Fibroblast of mammary gland (primary cell): ENCODE results near the gene TFAM.
"Not testable (repeated sequence)": the region's sequence is repeated elsewhere in the genome, so short reads cannot be mapped to it uniquely, and the experiment has no call there.

Experiments
- DNase-seq: peaks from one replicate; pipeline ENCODE4 v3.0.0-alpha.2; 2010; ENCODE audit warnings: low read depth
- H3K4me3 ChIP-seq: 2 replicates; pipeline ENCODE4 v1.5.1; 2011; ENCODE audit warnings: low read depth, mild to moderate bottlenecking, low read length, moderate library complexity; ENCODE audit not compliant: control insufficient read depth
- TF ChIP-seq, protein P1 (sequence below): conservative IDR thresholded peaks from 2 replicates; pipeline ENCODE4 v1.5.1; 2011; ENCODE audit warnings: low read depth, low read length, inconsistent platforms; ENCODE audit not compliant: control insufficient read depth, insufficient read depth

The TFAM gene

DNA sequence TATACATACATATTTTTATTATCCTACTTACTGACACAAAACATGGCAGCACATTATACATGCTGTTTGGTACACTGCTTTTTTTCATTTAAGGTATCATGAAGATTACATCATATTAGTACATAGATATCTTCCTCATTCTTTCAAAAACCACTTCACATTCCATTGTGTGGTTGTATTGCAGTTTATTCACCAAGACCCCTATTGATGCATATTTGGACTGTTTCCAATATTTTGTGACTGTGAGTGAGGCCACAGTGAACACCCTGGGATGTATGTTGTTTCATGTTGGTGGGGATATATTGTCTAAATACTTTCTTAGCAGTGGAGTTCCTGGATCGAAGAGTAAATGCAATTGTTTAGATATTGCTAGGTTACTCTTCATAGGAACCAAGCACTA, 39.0 kb downstream of the TFAM start:
- TF ChIP-seq, protein P1, sequence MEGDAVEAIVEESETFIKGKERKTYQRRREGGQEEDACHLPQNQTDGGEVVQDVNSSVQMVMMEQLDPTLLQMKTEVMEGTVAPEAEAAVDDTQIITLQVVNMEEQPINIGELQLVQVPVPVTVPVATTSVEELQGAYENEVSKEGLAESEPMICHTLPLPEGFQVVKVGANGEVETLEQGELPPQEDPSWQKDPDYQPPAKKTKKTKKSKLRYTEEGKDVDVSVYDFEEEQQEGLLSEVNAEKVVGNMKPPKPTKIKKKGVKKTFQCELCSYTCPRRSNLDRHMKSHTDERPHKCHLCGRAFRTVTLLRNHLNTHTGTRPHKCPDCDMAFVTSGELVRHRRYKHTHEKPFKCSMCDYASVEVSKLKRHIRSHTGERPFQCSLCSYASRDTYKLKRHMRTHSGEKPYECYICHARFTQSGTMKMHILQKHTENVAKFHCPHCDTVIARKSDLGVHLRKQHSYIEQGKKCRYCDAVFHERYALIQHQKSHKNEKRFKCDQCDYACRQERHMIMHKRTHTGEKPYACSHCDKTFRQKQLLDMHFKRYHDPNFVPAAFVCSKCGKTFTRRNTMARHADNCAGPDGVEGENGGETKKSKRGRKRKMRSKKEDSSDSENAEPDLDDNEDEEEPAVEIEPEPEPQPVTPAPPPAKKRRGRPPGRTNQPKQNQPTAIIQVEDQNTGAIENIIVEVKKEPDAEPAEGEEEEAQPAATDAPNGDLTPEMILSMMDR: no peak
- DNase-seq: no peak
- H3K4me3 ChIP-seq: no peak overlapping the region

DNA sequence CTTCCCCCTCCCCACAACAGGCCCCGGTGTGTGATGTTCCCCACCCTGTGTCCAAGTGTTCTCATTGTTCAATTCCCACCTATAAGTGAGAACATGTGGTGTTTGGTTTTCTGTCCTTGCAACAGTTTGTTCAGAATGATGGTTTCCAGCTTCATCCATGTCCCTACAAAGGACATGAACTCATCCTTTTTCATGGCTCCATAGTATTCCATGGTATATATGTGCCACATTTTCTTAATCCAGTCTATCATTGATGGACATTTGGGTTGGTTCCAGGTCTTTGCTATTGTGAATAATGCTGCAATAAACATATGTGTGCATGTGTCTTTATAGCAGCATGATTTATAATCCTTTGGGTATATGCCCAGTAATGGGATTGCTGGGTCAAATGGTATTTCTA, 43.2 kb downstream of the TFAM start:
- H3K4me3 ChIP-seq, DNase-seq: not testable (repeated sequence)

GRCh38 chr10:58431903-58432302, 46.7 kb downstream of the TFAM start:
- DNase-seq: peak; percentile 21
- no peak overlapping the region for H3K4me3 ChIP-seq
- TF ChIP-seq, protein P1: no peak

GRCh38 chr10:58433066-58433465, 47.9 kb downstream of the TFAM start:
- TF ChIP-seq, protein P1: no peak
- no peak overlapping the region for H3K4me3 ChIP-seq
- DNase-seq: no peak

- H3K4me3 ChIP-seq: no peak overlapping the region
- TF ChIP-seq, protein P1: no peak
- DNase-seq: no peak
Observed at GRCh38 chr10:58433571-58433970, 48.4 kb downstream of the TFAM start.

DNA sequence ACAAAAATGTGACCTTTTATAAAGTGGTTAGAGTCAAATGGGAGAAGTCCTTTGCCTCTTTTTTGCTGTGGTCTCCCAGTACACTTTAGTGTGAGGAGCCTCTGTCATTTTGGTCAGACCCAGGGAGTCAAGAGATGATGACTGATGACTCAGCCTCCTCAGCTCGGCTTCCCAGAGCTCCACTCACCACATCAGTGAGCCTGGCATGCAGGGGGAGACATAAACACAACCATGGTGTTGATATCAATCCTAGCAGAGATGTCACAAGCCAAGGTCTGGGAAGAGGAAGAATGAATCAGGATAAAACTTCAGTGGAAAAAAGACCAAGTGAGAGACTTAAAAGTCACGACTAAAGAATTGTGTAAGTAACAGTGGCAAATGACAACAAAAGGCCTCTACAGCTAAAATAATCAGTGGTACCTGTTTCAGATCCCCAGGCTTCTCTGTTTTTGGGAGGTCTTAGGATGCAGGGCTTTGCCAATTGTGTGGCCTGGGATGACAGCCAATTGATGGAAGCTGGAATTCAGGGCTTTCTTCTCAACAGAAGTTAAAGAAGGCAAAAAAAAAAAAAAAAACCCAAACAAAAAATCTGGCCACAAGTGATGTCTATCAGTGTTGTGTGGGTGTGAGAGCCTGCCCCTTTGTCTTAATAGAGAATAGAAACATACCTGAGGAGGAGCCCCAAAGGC, 50.2 kb downstream of the TFAM start:
- no peak overlapping the region for H3K4me3 ChIP-seq
- TF ChIP-seq, protein P1: peak; percentile 33
- DNase-seq: peak; percentile 98

DNA sequence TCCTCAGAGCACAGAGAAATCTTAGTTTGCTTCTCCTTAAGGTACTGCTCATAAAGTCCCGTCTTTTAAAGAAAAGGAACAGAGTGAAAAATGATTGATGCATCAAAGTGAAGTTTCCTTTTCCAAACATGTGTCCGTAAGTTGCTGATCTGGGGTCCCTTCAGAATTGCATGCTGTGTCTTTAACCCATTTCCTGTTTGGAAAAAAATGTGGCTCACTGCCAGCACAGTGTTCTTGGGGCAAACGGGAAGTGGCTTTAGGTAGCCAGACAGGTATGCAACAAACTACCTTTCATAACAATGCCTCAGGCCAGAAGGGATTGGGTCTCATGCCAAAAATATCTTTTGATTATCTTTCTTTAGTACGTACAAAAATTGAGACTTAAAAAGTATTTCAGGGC, 50.9 kb downstream of the TFAM start:
- TF ChIP-seq, protein P1: no peak
- DNase-seq: peak; percentile 24
- H3K4me3 ChIP-seq: no peak overlapping the region
